Activated CD8-positive, alpha-beta memory T cell treated with anti-CD3 and anti-CD28 coated beads, Interleukin-2, amount 50 U/mL, for 24 hours (primary cell): Measurements from ENCODE around the gene HJURP.

Source experiments
- DNase-seq: peaks from one replicate; pipeline ENCODE4 v3.0.0-alpha.2; 2020; ENCODE audit errors: extremely low read depth

Gene HJURP

GRCh38 chr2:233831011-233831721 is 23.2 kb downstream of the HJURP start:
- DNase-seq, result no peak

GRCh38 chr2:233830111-233830802 is 24.1 kb downstream of the HJURP start:
- DNase-seq, result no peak

GRCh38 chr2:233829193-233830110 is 24.9 kb downstream of the HJURP start:
- DNase-seq, result no peak

- no peak for DNase-seq
Measured at GRCh38 chr2:233828546-233829192, 25.7 kb downstream of the HJURP start.

- DNase-seq, result no peak
Measured at GRCh38 chr2:233824373-233824772, 30.0 kb downstream of the HJURP start.

GRCh38 chr2:233823731-233824121 is 30.6 kb downstream of the HJURP start:
- no peak for DNase-seq

- no peak for DNase-seq
Measured at GRCh38 chr2:233822781-233823730, 31.3 kb downstream of the HJURP start.

GRCh38 chr2:233822101-233822771 is 32.1 kb downstream of the HJURP start:
- no peak for DNase-seq

- no peak for DNase-seq
Measured at GRCh38 chr2:233821709-233822100, 32.6 kb downstream of the HJURP start.

GRCh38 chr2:233821196-233821595 is 33.1 kb downstream of the HJURP start:
- DNase-seq, result no peak

GRCh38 chr2:233820774-233821105 is 33.6 kb downstream of the HJURP start:
- no peak for DNase-seq

GRCh38 chr2:233819884-233820773 is 34.2 kb downstream of the HJURP start:
- DNase-seq, result no peak

GRCh38 chr2:233818639-233819621 is 35.4 kb downstream of the HJURP start:
- DNase-seq, result no peak

GRCh38 chr2:233817995-233818638 is 36.2 kb downstream of the HJURP start:
- no peak for DNase-seq

- no peak for DNase-seq
Measured at GRCh38 chr2:233817361-233817911, 36.9 kb downstream of the HJURP start.

GRCh38 chr2:233816771-233817170 is 37.6 kb downstream of the HJURP start:
- no peak for DNase-seq

GRCh38 chr2:233816334-233816733 is 38.0 kb downstream of the HJURP start:
- no peak for DNase-seq
